ENCODE data around the gene MTCL1. TPM values are rescaled to one million over a fixed set of nuclear protein-coding genes. Genes with fewer than 3 reads are reported as not detected.

The MTCL1 gene
- total and polyA plus RNA-seq, 2 of the 8 experiments (the other 6 are each of a cell fraction or from before 2014, with no cell fraction given) = 16.6 to 60.8 TPM

DNA sequence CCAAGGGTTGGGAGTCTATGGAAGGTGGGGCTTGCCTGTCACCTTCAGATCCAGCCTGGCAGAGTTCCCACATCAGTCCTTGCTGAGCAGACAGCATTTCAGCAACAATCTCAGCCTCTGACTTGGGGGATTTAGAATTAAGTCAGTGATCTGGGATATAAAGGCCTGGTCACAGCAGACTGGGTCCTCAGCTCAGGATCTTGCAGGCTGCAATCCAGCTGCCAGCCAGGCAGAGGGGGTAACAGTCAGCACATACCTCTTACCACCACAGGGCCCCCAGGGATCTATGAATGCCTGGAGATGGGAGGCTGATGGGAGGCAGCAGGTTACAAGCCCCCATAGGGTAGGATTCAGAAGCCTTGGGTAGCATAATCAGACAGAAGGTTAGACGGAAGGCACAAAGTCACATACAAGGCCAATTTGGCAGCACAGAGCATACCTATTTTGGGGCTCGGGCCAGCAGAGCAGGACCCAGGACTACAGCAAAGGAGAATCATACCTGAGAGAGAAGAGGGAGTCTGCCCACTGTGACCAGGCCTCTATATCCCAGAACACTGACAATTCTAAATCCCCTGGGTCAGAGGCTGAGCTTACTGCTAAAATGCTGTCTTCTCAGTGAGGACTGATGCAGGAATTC is 163.5 kb downstream of the MTCL1 start:
- WGBS, 2 experiments (ENCODE audit: extremely low coverage in 1 of 2, insufficient coverage in 1 of 2, insufficient read length in 1 of 2, insufficient replicate concordance in 2 of 2, low coverage in 1 of 2, low lambda C conversion rate in 2 of 2, missing lambda C conversion rate in 1 of 2) = 82% methylated on average over 2 of the region's 2 CpGs; no CpG with 5 or more reads in 1 of the 2 experiments
- no peak for DNase-seq (ENCODE audit: low read depth in 1 of 2, low spot score in 2 of 2)
- H3K4me2 ChIP-seq (ENCODE audit: insufficient read depth in 1 of 2, low read depth in 2 of 2, low read length in 2 of 2) = no peak overlapping the region
- no peak overlapping the region for H3K27ac ChIP-seq (ENCODE audit: low read depth, low read length)
- no peak overlapping the region for H2BK5ac ChIP-seq (ENCODE audit: low read depth, low read length)
- no peak overlapping the region for H3K56ac ChIP-seq (replicated peaks; ENCODE audit: insufficient read length, low read depth, low read length)
- no peak overlapping the region for H3K18ac ChIP-seq (ENCODE audit: extremely low read depth, low read length)
- H3K23me2 ChIP-seq (ENCODE audit: low read depth, low read length) = no peaks in the 10 kb centered on the region
- no peak overlapping the region for H3K4ac ChIP-seq (replicated peaks; ENCODE audit: insufficient read length, low read depth, low read length)
- no peak overlapping the region for H2AK5ac ChIP-seq (ENCODE audit: low read depth, low read length)
- no peak overlapping the region for H2BK20ac ChIP-seq (ENCODE audit: low read length)
- FAIRE-seq = no peak
- no peak overlapping the region for H2AFZ ChIP-seq (ENCODE audit: low read length)
- H4K8ac ChIP-seq (ENCODE audit: extremely low read depth, insufficient read depth, low read length) = no peak overlapping the region
- H4K5ac ChIP-seq (ENCODE audit: insufficient read length, low read depth, low read length) = no peak overlapping the region
- no peak overlapping the region for H3K14ac ChIP-seq (ENCODE audit: insufficient read length)
- H2BK12ac ChIP-seq (ENCODE audit: low read depth, low read length) = no peak overlapping the region
- no peak overlapping the region for H2BK120ac ChIP-seq (replicated peaks; ENCODE audit: low read depth, low read length)
- H3K4me1 ChIP-seq (replicated peaks in 1 of 4; ENCODE audit: control insufficient read depth in 3 of 4, insufficient read depth in 4 of 4, low read length in 3 of 4) = no peaks in the 10 kb centered on the region
- H3K9ac ChIP-seq (replicated peaks in 1 of 4; ENCODE audit: extremely low read depth in 1 of 4, low read depth in 3 of 4, low read length in 3 of 4) = no peak overlapping the region
- no peaks in the 10 kb centered on the region for H3K79me1 ChIP-seq (ENCODE audit: low read depth, low read length)
- H2BK15ac ChIP-seq (ENCODE audit: low read length) = no peak overlapping the region
- no peaks in the 10 kb centered on the region; a peak in 1 of 4 replicates for H3K9me3 ChIP-seq (ENCODE audit: insufficient read depth in 2 of 2, low read depth in 1 of 2, low read length in 1 of 2)
- H3K36me3 ChIP-seq (ENCODE audit: control insufficient read depth in 2 of 4, insufficient read depth in 4 of 4, low read length in 3 of 4) = no peaks in the 10 kb centered on the region; a peak in 1 of 8 replicates
- ChIA-PET CTCF (ENCODE audit: partially characterized antibody) (interaction anchor here (0.8 to 1.1 kb wide), 3 partner anchors 9 to 115 kb away, joined by 3 to 4 read pairs (median 3); no protein-coding TSS in a partner anchor), POLR2A (ENCODE audit: partially characterized antibody) (no interaction called here)
- TF ChIP-seq, protein P1, sequence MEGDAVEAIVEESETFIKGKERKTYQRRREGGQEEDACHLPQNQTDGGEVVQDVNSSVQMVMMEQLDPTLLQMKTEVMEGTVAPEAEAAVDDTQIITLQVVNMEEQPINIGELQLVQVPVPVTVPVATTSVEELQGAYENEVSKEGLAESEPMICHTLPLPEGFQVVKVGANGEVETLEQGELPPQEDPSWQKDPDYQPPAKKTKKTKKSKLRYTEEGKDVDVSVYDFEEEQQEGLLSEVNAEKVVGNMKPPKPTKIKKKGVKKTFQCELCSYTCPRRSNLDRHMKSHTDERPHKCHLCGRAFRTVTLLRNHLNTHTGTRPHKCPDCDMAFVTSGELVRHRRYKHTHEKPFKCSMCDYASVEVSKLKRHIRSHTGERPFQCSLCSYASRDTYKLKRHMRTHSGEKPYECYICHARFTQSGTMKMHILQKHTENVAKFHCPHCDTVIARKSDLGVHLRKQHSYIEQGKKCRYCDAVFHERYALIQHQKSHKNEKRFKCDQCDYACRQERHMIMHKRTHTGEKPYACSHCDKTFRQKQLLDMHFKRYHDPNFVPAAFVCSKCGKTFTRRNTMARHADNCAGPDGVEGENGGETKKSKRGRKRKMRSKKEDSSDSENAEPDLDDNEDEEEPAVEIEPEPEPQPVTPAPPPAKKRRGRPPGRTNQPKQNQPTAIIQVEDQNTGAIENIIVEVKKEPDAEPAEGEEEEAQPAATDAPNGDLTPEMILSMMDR (IDR thresholded peaks at IDR 0.05; ENCODE audit: control extremely low read depth in 1 of 3, insufficient read depth in 1 of 3, low read depth in 1 of 3, low read length in 3 of 3) = peak in 1 of 3 experiments; percentile 7; a peak in 1 of 4 replicates
- TF ChIP-seq RAD21 (IDR thresholded peaks at IDR 0.05 in 1 of 2, conservative IDR thresholded peaks at IDR 0.05 in 1 of 2; ENCODE audit: low read depth in 2 of 2, low read length in 2 of 2) (peak; percentile 6 to 22; a peak in 1 of 4 replicates), SP4 (IDR thresholded peaks at IDR 0.05; ENCODE audit: low read length) (no peak)
- no peaks in the 10 kb centered on the region for H3K79me2 ChIP-seq (ENCODE audit: control insufficient read depth in 1 of 2, insufficient read depth in 2 of 2, low read length in 2 of 2)
- no peak overlapping the region for H3K4me3 ChIP-seq (ENCODE audit: extremely low read depth in 1 of 4, insufficient read depth in 2 of 4, low read depth in 3 of 4, low read length in 4 of 4)
- H4K20me1 ChIP-seq (replicated peaks in 1 of 2; ENCODE audit: control insufficient read depth in 1 of 2, insufficient read depth in 2 of 2, low read length in 2 of 2) = no peaks in the 10 kb centered on the region
- peaks cover 0 to 2% (median 0%) of the 10 kb centered on the region in 4 experiments; a peak in 1 of 7 replicates for H3K27me3 ChIP-seq (replicated peaks in 1 of 4; ENCODE audit: control insufficient read depth in 3 of 4, extremely low read depth in 1 of 4, insufficient read depth in 3 of 4, low read length in 3 of 4)
- no peak overlapping the region for H4K91ac ChIP-seq (replicated peaks; ENCODE audit: insufficient read length, low read length)
- H3K23ac ChIP-seq (ENCODE audit: insufficient read length) = no peak overlapping the region
